ENCODE results near the gene CAPRIN1.

CAPRIN1 gene

GRCh38 chr11:34006876-34007275 is 44.7 kb upstream of the CAPRIN1 start:
- TF ChIP-seq CTCF (IDR thresholded peaks at IDR 0.05; ENCODE audit: insufficient read depth, low read length) (no peak), REST (IDR thresholded peaks at IDR 0.05; ENCODE audit: insufficient replicate concordance, low read depth) (no peak), SPI1 (IDR thresholded peaks at IDR 0.05; ENCODE audit: borderline replicate concordance, low read depth) (no peak), POLR2AphosphoS5 (IDR thresholded peaks at IDR 0.05; ENCODE audit: low read depth) (no peak), GABPA (IDR thresholded peaks at IDR 0.05; ENCODE audit: low read depth) (no peak)
- H3K27ac ChIP-seq (replicated peaks), result no peak overlapping the region
- no peak overlapping the region for H3K4me3 ChIP-seq (replicated peaks; ENCODE audit: insufficient read depth, low read length)
- no peak for DNase-seq (ENCODE audit: low read depth in 1 of 2, low spot score in 1 of 2)
- H3K27me3 ChIP-seq (ENCODE audit: insufficient read depth, poor library complexity, severe bottlenecking), result no peaks in the 10 kb centered on the region

- Histone ChIP-seq H3K4me3 (replicated peaks; ENCODE audit: insufficient read depth, low read length) (no peak overlapping the region), H3K27ac (replicated peaks) (no peak overlapping the region), H3K27me3 (ENCODE audit: insufficient read depth, poor library complexity, severe bottlenecking) (no peaks in the 10 kb centered on the region)
- TF ChIP-seq GABPA (IDR thresholded peaks at IDR 0.05; ENCODE audit: low read depth) (no peak), SPI1 (IDR thresholded peaks at IDR 0.05; ENCODE audit: borderline replicate concordance, low read depth) (no peak), CTCF (IDR thresholded peaks at IDR 0.05; ENCODE audit: insufficient read depth, low read length) (no peak), POLR2AphosphoS5 (IDR thresholded peaks at IDR 0.05; ENCODE audit: low read depth) (no peak), REST (IDR thresholded peaks at IDR 0.05; ENCODE audit: insufficient replicate concordance, low read depth) (no peak)
- DNase-seq (ENCODE audit: low read depth in 1 of 2, low spot score in 1 of 2), result no peak
Measured at GRCh38 chr11:34012734-34013133, 38.8 kb upstream of the CAPRIN1 start.

GRCh38 chr11:34013898-34014571 is 37.5 kb upstream of the CAPRIN1 start:
- no peak for DNase-seq (ENCODE audit: low read depth in 1 of 2, low spot score in 1 of 2)
- no peak for TF ChIP-seq CTCF (IDR thresholded peaks at IDR 0.05; ENCODE audit: insufficient read depth, low read length)
- no peak overlapping the region for H3K4me3 ChIP-seq (replicated peaks; ENCODE audit: insufficient read depth, low read length)
- no peaks in the 10 kb centered on the region for H3K27me3 ChIP-seq (ENCODE audit: insufficient read depth, poor library complexity, severe bottlenecking)
- H3K27ac ChIP-seq (replicated peaks), result no peak overlapping the region

All from HL-60 (cell line).